Fibroblast of peridontal ligament (primary cell): ENCODE measurements around the gene MSMB.
"Not testable (repeated sequence)": the region's sequence is repeated elsewhere in the genome, so short reads cannot be mapped to it uniquely, and the experiment has no call there.

Experiments used
- DNase-seq: peaks from one replicate; pipeline ENCODE4 v3.0.0-alpha.2; 2010; ENCODE audit errors: extremely low read depth

The MSMB gene

GRCh38 chr10:46046261-46046660 lies at the start of gene MSMB:
Gene MSMB, minus strand, starts transcription at chr10:46046269. Its CDS starts 32 bp downstream, at chr10:46046237.
- DNase-seq: no peak

GRCh38 chr10:46094931-46095750 lies 49.1 kb upstream of the MSMB start:
- no peak for DNase-seq

- DNase-seq: no peak
Observed at GRCh38 chr10:46094197-46094500, 48.1 kb upstream of the MSMB start.

GRCh38 chr10:46093316-46094196 lies 47.5 kb upstream of the MSMB start:
- not testable (repeated sequence) for DNase-seq

GRCh38 chr10:46092524-46093081 lies 46.5 kb upstream of the MSMB start:
- no peak for DNase-seq

GRCh38 chr10:46091828-46092523 lies 45.9 kb upstream of the MSMB start:
- DNase-seq: no peak

- DNase-seq: no peak
Observed at GRCh38 chr10:46091080-46091827, 45.2 kb upstream of the MSMB start.

- DNase-seq: no peak
Observed at GRCh38 chr10:46090258-46090812, 44.3 kb upstream of the MSMB start.

GRCh38 chr10:46087381-46087780 lies 41.3 kb upstream of the MSMB start:
- not testable (repeated sequence) for DNase-seq

- DNase-seq: no peak
Observed at GRCh38 chr10:46084321-46085165, 38.5 kb upstream of the MSMB start.

GRCh38 chr10:46080886-46081285 lies 34.8 kb upstream of the MSMB start:
- no peak for DNase-seq

- no peak for DNase-seq
Observed at GRCh38 chr10:46079831-46080585, 33.9 kb upstream of the MSMB start.

GRCh38 chr10:46077731-46078413 lies 31.8 kb upstream of the MSMB start:
- no peak for DNase-seq

GRCh38 chr10:46077141-46077554 lies 31.1 kb upstream of the MSMB start:
- DNase-seq: peak; percentile 4

GRCh38 chr10:46075869-46076268 lies 29.8 kb upstream of the MSMB start:
- DNase-seq: no peak

- DNase-seq: no peak
Observed at GRCh38 chr10:46074196-46074946, 28.3 kb upstream of the MSMB start.

GRCh38 chr10:46073564-46073963 lies 27.5 kb upstream of the MSMB start:
- DNase-seq: no peak

GRCh38 chr10:46070749-46071148 lies 24.7 kb upstream of the MSMB start:
- no peak for DNase-seq
